ENCODE measurements around the gene RTRAF.

GRCh38 chr14:52040598-52040997 is 51.3 kb downstream of the RTRAF start:
- TF ChIP-seq CTCF (conservative IDR thresholded peaks at IDR 0.05; ENCODE audit: low read depth, low read length) (no peak), EZH2phosphoT487 (IDR thresholded peaks at IDR 0.05; ENCODE audit: borderline replicate concordance, low read length) (no peak)
